Measurements from ENCODE around the gene CHGA. TPM values are rescaled to one million over a fixed set of nuclear protein-coding genes. Genes with fewer than 3 reads are reported as not detected.

CHGA gene
- total and polyA plus RNA-seq, 2 experiments from 2014 or later = 40.5 to 61.3 TPM

- H3K4me2 ChIP-seq = no peak overlapping the region
- peak overlapping the region; percentile 66 for H3K27ac ChIP-seq
- H3K9me3 ChIP-seq (ENCODE audit: low read depth) = no peaks in the 10 kb centered on the region
- H4K20me1 ChIP-seq (ENCODE audit: insufficient read depth, poor library complexity, severe bottlenecking) = no peaks in the 10 kb centered on the region
- WGBS (ENCODE audit: low lambda C conversion rate, missing lambda C conversion rate) = 78% methylated on average over 9 of the region's 9 CpGs
- DNase-seq (ENCODE audit: low spot score) = peak; percentile 49
- peaks cover 6% of the 10 kb centered on the region for H3K79me2 ChIP-seq
- no peak overlapping the region for H3K4me3 ChIP-seq
- no peaks in the 10 kb centered on the region for H3K36me3 ChIP-seq (replicated peaks; ENCODE audit: insufficient read depth, low read depth)
- no peak overlapping the region for H2AFZ ChIP-seq
- H3K4me1 ChIP-seq (ENCODE audit: insufficient read depth) = peaks cover 7% of the 10 kb centered on the region
- TF ChIP-seq EZH2phosphoT487 (IDR thresholded peaks at IDR 0.05; ENCODE audit: low read depth, severe bottlenecking, unreplicated experiment) (no peak), EZH2 (IDR thresholded peaks at IDR 0.05; ENCODE audit: borderline replicate concordance) (no peak), CTCF (IDR thresholded peaks at IDR 0.05; ENCODE audit: poor library complexity) (no peak)
- no peaks in the 10 kb centered on the region for H3K27me3 ChIP-seq
- H3K9me2 ChIP-seq (replicated peaks; ENCODE audit: insufficient read depth) = no peaks in the 10 kb centered on the region
These were observed 50.9 kb downstream of the CHGA start for GRCh38 chr14:92973798-92974372.

GRCh38 chr14:92974541-92975345 lies 51.8 kb downstream of the CHGA start:
- 96% methylated on average over 17 of the region's 17 CpGs for WGBS (ENCODE audit: low lambda C conversion rate, missing lambda C conversion rate)
- Histone ChIP-seq H3K27me3 (no peaks in the 10 kb centered on the region), H3K4me1 (ENCODE audit: insufficient read depth) (peaks cover 7% of the 10 kb centered on the region), H3K4me2 (no peak overlapping the region), H2AFZ (no peak overlapping the region), H3K4me3 (no peak overlapping the region), H3K27ac (no peak overlapping the region), H3K9me2 (replicated peaks; ENCODE audit: insufficient read depth) (no peaks in the 10 kb centered on the region), H4K20me1 (ENCODE audit: insufficient read depth, poor library complexity, severe bottlenecking) (no peaks in the 10 kb centered on the region), H3K36me3 (replicated peaks; ENCODE audit: insufficient read depth, low read depth) (no peaks in the 10 kb centered on the region), H3K9me3 (ENCODE audit: low read depth) (no peaks in the 10 kb centered on the region), H3K79me2 (peaks cover 6% of the 10 kb centered on the region)
- DNase-seq (ENCODE audit: low spot score) = no peak
- no peak for TF ChIP-seq EZH2 (IDR thresholded peaks at IDR 0.05; ENCODE audit: borderline replicate concordance)
- no peak for TF ChIP-seq EZH2phosphoT487 (IDR thresholded peaks at IDR 0.05; ENCODE audit: low read depth, severe bottlenecking, unreplicated experiment)
- TF ChIP-seq CTCF (IDR thresholded peaks at IDR 0.05; ENCODE audit: poor library complexity) = no peak

GRCh38 chr14:92976268-92976667 lies 53.3 kb downstream of the CHGA start:
- Histone ChIP-seq H3K9me3 (ENCODE audit: low read depth) (no peaks in the 10 kb centered on the region), H3K79me2 (peaks cover 2% of the 10 kb centered on the region), H4K20me1 (ENCODE audit: insufficient read depth, poor library complexity, severe bottlenecking) (no peaks in the 10 kb centered on the region), H3K27me3 (no peaks in the 10 kb centered on the region), H3K36me3 (replicated peaks; ENCODE audit: insufficient read depth, low read depth) (no peaks in the 10 kb centered on the region), H3K4me2 (no peak overlapping the region), H3K4me3 (no peak overlapping the region), H3K4me1 (ENCODE audit: insufficient read depth) (peaks cover 7% of the 10 kb centered on the region), H3K9me2 (replicated peaks; ENCODE audit: insufficient read depth) (no peaks in the 10 kb centered on the region), H2AFZ (no peak overlapping the region), H3K27ac (no peak overlapping the region)
- DNase-seq (ENCODE audit: low spot score) = no peak
- TF ChIP-seq EZH2phosphoT487 (IDR thresholded peaks at IDR 0.05; ENCODE audit: low read depth, severe bottlenecking, unreplicated experiment) (no peak), CTCF (IDR thresholded peaks at IDR 0.05; ENCODE audit: poor library complexity) (no peak), EZH2 (IDR thresholded peaks at IDR 0.05; ENCODE audit: borderline replicate concordance) (no peak)
- WGBS (ENCODE audit: low lambda C conversion rate, missing lambda C conversion rate) = 100% methylated on average over 2 of the region's 2 CpGs

Data from hepatocyte (in vitro differentiated cells).